ENCODE data around the gene PIK3R5.
"Not testable (repeated sequence)": the region's sequence is repeated elsewhere in the genome, so short reads cannot be mapped to it uniquely, and the experiment has no call there.

Gene PIK3R5

DNA sequence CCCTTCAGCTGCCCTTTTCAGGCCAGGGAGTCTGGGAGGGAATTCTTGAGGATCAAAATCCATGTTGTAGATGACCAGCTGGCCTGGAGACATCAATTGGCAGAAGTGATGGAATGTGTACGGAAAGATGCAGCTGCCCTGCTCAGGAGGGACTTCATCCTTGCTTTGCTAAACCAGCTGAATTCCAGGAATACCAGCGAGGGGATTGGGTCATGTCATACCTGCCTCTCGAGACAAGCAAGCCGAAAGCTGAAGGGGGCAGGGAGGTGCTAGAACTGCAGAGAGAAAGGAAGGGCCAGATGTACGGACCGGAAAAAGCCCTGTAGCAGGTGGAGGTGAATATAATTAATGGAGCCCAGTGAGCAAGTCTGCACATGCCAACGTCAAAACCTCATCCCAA lies 30.2 kb upstream of the PIK3R5 start:
- no peak for DNase-seq (ENCODE audit: low read depth)
- no peak overlapping the region for H3K4me3 ChIP-seq (ENCODE audit: low read length)
- TF ChIP-seq, protein P1, sequence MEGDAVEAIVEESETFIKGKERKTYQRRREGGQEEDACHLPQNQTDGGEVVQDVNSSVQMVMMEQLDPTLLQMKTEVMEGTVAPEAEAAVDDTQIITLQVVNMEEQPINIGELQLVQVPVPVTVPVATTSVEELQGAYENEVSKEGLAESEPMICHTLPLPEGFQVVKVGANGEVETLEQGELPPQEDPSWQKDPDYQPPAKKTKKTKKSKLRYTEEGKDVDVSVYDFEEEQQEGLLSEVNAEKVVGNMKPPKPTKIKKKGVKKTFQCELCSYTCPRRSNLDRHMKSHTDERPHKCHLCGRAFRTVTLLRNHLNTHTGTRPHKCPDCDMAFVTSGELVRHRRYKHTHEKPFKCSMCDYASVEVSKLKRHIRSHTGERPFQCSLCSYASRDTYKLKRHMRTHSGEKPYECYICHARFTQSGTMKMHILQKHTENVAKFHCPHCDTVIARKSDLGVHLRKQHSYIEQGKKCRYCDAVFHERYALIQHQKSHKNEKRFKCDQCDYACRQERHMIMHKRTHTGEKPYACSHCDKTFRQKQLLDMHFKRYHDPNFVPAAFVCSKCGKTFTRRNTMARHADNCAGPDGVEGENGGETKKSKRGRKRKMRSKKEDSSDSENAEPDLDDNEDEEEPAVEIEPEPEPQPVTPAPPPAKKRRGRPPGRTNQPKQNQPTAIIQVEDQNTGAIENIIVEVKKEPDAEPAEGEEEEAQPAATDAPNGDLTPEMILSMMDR (conservative IDR thresholded peaks at IDR 0.05; ENCODE audit: low read length), result no peak

GRCh38 chr17:8994319-8994718 lies 28.8 kb upstream of the PIK3R5 start:
- no peak overlapping the region for H3K4me3 ChIP-seq (ENCODE audit: low read length)
- TF ChIP-seq, protein P1 (conservative IDR thresholded peaks at IDR 0.05; ENCODE audit: low read length), result peak; percentile 95
- peak; percentile 45 for DNase-seq (ENCODE audit: low read depth)

GRCh38 chr17:8991514-8992285 lies 26.2 kb upstream of the PIK3R5 start:
- no peak overlapping the region for H3K4me3 ChIP-seq (ENCODE audit: low read length)
- TF ChIP-seq, protein P1 (conservative IDR thresholded peaks at IDR 0.05; ENCODE audit: low read length), result peak; percentile 92
- peak; percentile 70 for DNase-seq (ENCODE audit: low read depth)

GRCh38 chr17:8988263-8988935 lies 22.9 kb upstream of the PIK3R5 start:
- H3K4me3 ChIP-seq (ENCODE audit: low read length); DNase-seq (ENCODE audit: low read depth): not testable (repeated sequence)

- no peak for DNase-seq (ENCODE audit: low read depth)
- no peak overlapping the region for H3K4me3 ChIP-seq (ENCODE audit: low read length)
- TF ChIP-seq, protein P1 (conservative IDR thresholded peaks at IDR 0.05; ENCODE audit: low read length), result no peak
Measured at GRCh38 chr17:8986295-8986694, 20.8 kb upstream of the PIK3R5 start.

- H3K4me3 ChIP-seq (ENCODE audit: low read length), result no peak overlapping the region
- no peak for DNase-seq (ENCODE audit: low read depth)
- TF ChIP-seq, protein P1 (conservative IDR thresholded peaks at IDR 0.05; ENCODE audit: low read length), result no peak
Measured at GRCh38 chr17:8985054-8985701, 19.7 kb upstream of the PIK3R5 start.

DNA sequence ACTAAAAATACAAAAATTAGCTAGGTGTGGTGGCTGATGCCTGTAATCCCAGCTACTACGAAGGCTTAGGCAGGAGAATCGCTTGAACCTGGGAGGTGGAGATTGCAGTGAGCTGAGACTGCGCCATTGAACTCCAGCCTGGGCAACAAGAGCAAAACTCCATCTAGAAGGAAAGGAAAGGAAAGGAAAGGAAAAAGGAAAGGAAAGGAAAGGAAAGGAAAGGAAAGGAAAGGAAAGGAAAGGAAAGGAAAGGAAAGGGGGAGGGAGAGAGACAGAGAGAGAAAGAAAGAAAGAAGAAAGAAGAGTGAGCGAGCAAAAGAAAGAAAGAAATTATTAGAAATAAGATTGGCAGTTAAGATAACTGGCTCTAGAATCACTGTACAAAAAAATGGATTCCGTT lies 18.7 kb upstream of the PIK3R5 start:
- not testable (repeated sequence) for DNase-seq (ENCODE audit: low read depth)

GRCh38 chr17:8981443-8981842 lies 15.9 kb upstream of the PIK3R5 start:
- no peak for DNase-seq (ENCODE audit: low read depth)
- TF ChIP-seq, protein P1 (conservative IDR thresholded peaks at IDR 0.05; ENCODE audit: low read length), result no peak
- no peak overlapping the region for H3K4me3 ChIP-seq (ENCODE audit: low read length)

More for the DNA sequence above, 18.7 kb upstream of the PIK3R5 start:
- H3K4me3 ChIP-seq (ENCODE audit: low read length), result not testable (repeated sequence)

Data from AG10803 (cell line).